Karpas-422 (cell line): Measurements from ENCODE around the gene PCBD1. TPM values are rescaled to one million over a fixed set of nuclear protein-coding genes. Genes with fewer than 3 reads are reported as not detected.
A peak's percentile ranks its signal among the peaks of the same experiment; 100 is the strongest.

Experiments
- DNase-seq: peaks from one replicate; pipeline ENCODE4 v3.0.0-alpha.2; 2015
- H2AFZ ChIP-seq: fragments of 200-600 bp; sonication (generic); 2 replicates; pipeline ENCODE4 v1.6.1; 2014; ENCODE audit warnings: antibody characterized with exemption, low read length, mixed read lengths
- H3K27ac ChIP-seq: fragments of 200-600 bp; sonication (generic); 2 replicates; pipeline ENCODE4 v1.5.1; 2014; ENCODE audit warnings: mild to moderate bottlenecking, low read length, moderate library complexity
- H3K27me3 ChIP-seq: fragments of 200-600 bp; sonication (generic); 2 replicates; pipeline ENCODE4 v1.6.1; 2014; ENCODE audit warnings: low read length, mixed read lengths
- H3K36me3 ChIP-seq: fragments of 200-600 bp; sonication (generic); 2 replicates; pipeline ENCODE4 v1.6.1; 2014; ENCODE audit warnings: low read length, mixed read lengths; ENCODE audit not compliant: insufficient read depth
- H3K4me1 ChIP-seq: fragments of 200-600 bp; sonication (generic); 2 replicates; pipeline ENCODE4 v1.6.1; 2014; ENCODE audit warnings: mild to moderate bottlenecking, low read length, mixed read lengths
- H3K4me2 ChIP-seq: fragments of 200-600 bp; sonication (generic); 2 replicates; pipeline ENCODE4 v1.6.1; 2014; ENCODE audit warnings: low read length, low read depth, mild to moderate bottlenecking; ENCODE audit not compliant: poor library complexity, severe bottlenecking
- H3K4me3 ChIP-seq: fragments of 200-600 bp; sonication (generic); 2 replicates; pipeline ENCODE4 v1.5.1; 2014; ENCODE audit warnings: mild to moderate bottlenecking, antibody characterized with exemption, low read length, mixed read lengths
- H3K79me2 ChIP-seq: fragments of 200-600 bp; sonication (generic); 2 replicates; pipeline ENCODE4 v1.6.1; 2014; ENCODE audit warnings: mild to moderate bottlenecking, low read length, mixed read lengths
- H3K9ac ChIP-seq: fragments of 200-600 bp; sonication (generic); 2 replicates; pipeline ENCODE4 v1.6.0; 2014; ENCODE audit warnings: low read length
- H3K9me2 ChIP-seq: fragments of 200-600 bp; sonication (generic), shearing (Covaris generic); replicated peaks from 2 replicates; pipeline ENCODE4 v1.6.0; 2014; ENCODE audit warnings: mild to moderate bottlenecking, low read length, moderate library complexity; ENCODE audit not compliant: insufficient read depth
- H3K9me3 ChIP-seq: fragments of 300-700, 200-600 bp; sonication (generic); 2 replicates; pipeline ENCODE4 v1.6.1; 2014; ENCODE audit warnings: low read length, mixed read lengths
- H4K20me1 ChIP-seq: fragments of 200-600 bp; sonication (generic); 2 replicates; pipeline ENCODE4 v1.6.1; 2014; ENCODE audit warnings: mild to moderate bottlenecking, antibody characterized with exemption, low read length, low read depth; ENCODE audit not compliant: insufficient read depth
- total RNA-seq: library from RNA; depleted of rRNA; stranded (reverse); fragments of >200 nt; shearing (Covaris generic); gene quantifications from 2 replicates; pipeline ENCODE4 v1.2.3, GENCODE V29; 2014; ENCODE audit warnings: low replicate concordance

Gene PCBD1
- total RNA-seq, 1 experiment from 2014 or later: 76.4 TPM

DNA sequence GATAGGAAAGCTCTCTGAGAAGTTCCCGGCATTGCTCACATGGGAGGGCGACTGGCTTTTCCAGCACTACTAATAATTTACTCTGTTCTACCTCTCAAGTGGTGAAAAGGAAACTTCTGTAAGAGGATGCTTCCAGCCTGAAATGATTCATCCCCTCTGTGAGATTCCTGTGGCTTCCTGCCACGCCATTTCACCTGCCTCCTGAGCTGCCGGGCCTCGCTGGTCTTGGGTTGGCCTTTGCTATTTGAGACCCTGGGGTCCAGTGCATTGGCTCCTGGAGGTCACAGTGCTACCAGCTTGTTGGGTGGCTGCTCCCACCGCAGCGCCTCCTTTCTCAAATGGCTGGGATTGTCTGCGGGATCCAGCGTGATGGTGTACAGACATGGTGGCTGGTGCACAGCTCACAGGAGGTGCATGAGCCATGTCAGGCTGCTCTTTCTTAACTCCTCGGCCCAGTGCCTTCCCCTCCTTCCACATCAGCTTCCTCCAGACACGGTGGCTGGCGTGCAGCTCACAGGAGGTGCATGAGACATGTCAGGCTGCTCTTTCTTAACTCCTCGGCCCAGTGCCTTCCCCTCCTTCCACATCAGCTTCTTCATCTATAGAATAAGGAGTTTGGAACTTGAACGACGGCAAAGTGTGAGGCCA is 42.9 kb upstream of the PCBD1 start:
- no peaks in the 10 kb centered on the region for H3K9me2 ChIP-seq
- H4K20me1 ChIP-seq: no peaks in the 10 kb centered on the region
- no peak overlapping the region for H3K9ac ChIP-seq
- no peak overlapping the region for H2AFZ ChIP-seq
- no peaks in the 10 kb centered on the region for H3K36me3 ChIP-seq
- no peaks in the 10 kb centered on the region for H3K4me1 ChIP-seq
- H3K9me3 ChIP-seq: no peaks in the 10 kb centered on the region
- H3K4me2 ChIP-seq: no peak overlapping the region
- no peaks in the 10 kb centered on the region for H3K27me3 ChIP-seq
- no peak overlapping the region for H3K4me3 ChIP-seq
- H3K79me2 ChIP-seq: no peaks in the 10 kb centered on the region
- no peak overlapping the region for H3K27ac ChIP-seq
- DNase-seq: no peak

DNA sequence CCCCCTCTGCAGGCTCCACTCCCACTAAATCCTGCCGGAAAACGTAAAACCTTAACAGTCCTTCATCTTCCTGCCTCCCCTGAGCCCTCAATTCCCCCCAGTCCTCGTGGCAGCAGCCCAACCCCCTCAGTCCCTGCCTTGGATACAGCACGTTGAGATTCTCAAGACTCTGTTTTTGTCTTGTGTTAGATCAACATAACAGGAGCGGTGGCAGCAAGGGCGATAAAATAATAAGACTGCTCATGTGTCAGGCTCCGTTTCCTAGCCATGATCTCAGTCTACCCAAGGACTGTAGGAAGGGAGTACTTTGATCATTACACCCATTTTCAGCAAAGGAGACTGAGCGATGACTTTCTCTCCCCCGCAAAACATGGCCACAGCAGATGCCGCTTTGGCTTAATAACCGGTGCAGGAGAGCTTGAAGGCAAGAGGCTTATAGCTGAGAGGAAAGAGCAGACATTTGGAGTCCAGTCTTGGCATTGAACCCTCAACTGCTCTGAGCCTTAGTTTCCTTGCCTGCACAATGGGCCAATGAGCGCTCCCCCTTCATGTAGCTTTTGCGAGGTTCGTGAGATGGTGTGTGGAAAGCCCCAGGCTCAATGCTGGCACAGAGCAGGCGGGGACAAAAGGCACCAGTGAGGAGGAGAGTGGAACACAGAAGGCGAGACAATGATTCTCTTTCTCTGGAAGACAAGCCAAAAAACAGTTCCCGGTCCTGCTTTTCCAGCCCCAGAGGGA is 42.1 kb upstream of the PCBD1 start:
- no peaks in the 10 kb centered on the region for H3K36me3 ChIP-seq
- no peak overlapping the region for H3K9ac ChIP-seq
- H3K27me3 ChIP-seq: no peaks in the 10 kb centered on the region
- no peaks in the 10 kb centered on the region for H3K79me2 ChIP-seq
- no peak overlapping the region for H3K27ac ChIP-seq
- no peaks in the 10 kb centered on the region for H3K9me2 ChIP-seq
- no peaks in the 10 kb centered on the region for H3K4me1 ChIP-seq
- H3K4me3 ChIP-seq: no peak overlapping the region
- no peak for DNase-seq
- no peak overlapping the region for H3K4me2 ChIP-seq
- H4K20me1 ChIP-seq: no peaks in the 10 kb centered on the region
- no peaks in the 10 kb centered on the region for H3K9me3 ChIP-seq
- no peak overlapping the region for H2AFZ ChIP-seq

GRCh38 chr10:70928140-70928539 is 39.8 kb upstream of the PCBD1 start:
- Histone ChIP-seq H3K27me3 (no peaks in the 10 kb centered on the region), H3K4me3 (no peak overlapping the region), H3K9me2 (no peaks in the 10 kb centered on the region)

DNA sequence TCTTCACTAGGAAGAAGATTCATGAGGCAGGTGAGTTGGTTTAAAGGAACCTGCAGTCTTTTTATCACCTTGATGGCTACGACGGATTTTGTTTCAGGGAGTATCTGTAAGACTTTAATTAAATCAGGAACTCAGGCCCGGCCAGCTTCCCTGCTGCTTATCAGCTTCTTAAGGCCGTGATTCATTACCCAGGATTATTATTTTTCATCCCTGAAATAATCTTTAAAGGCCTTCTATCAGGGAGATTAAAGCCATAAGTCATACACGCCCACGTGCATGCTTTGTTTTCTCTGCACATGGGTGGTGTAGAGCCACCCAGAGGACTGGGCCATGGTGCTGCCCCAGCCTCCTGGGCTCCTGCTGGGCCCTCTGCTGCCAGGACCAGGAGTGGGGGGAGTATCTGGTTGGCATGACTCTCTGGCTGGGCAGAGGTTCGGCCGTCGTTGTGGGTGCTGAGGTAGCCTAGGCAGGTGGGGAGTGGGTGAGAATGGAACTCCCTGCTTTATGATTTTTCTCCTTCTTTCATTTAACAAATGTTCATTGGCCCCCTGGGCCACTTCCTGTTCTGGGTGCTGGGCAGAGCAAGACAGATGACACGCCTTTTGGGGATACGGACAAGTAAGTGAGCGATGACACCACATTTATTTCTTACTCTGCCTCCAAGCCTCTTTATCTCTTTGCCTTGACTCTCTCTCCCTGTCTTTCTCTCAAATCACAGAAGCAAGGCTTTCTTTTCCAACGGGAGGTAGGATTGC is 39.0 kb upstream of the PCBD1 start:
- Histone ChIP-seq H3K9me2 (no peaks in the 10 kb centered on the region), H3K4me1 (no peaks in the 10 kb centered on the region), H3K27ac (no peak overlapping the region), H3K36me3 (no peaks in the 10 kb centered on the region), H3K9me3 (no peaks in the 10 kb centered on the region), H3K27me3 (no peaks in the 10 kb centered on the region), H3K4me2 (no peak overlapping the region), H3K79me2 (no peaks in the 10 kb centered on the region), H3K4me3 (no peak overlapping the region), H4K20me1 (no peaks in the 10 kb centered on the region), H2AFZ (no peak overlapping the region), H3K9ac (no peak overlapping the region)
- DNase-seq: no peak

More at GRCh38 chr10:70928140-70928539, 39.8 kb upstream of the PCBD1 start:
- no peaks in the 10 kb centered on the region for H3K4me1 ChIP-seq
- H3K79me2 ChIP-seq: no peaks in the 10 kb centered on the region
- H2AFZ ChIP-seq: no peak overlapping the region
- DNase-seq: no peak
- H3K36me3 ChIP-seq: no peaks in the 10 kb centered on the region
- no peaks in the 10 kb centered on the region for H3K9me3 ChIP-seq
- no peak overlapping the region for H3K4me2 ChIP-seq
- no peaks in the 10 kb centered on the region for H4K20me1 ChIP-seq
- no peak overlapping the region for H3K27ac ChIP-seq
- H3K9ac ChIP-seq: no peak overlapping the region

GRCh38 chr10:70926226-70927000 is 38.0 kb upstream of the PCBD1 start:
- H2AFZ ChIP-seq: no peak overlapping the region
- no peaks in the 10 kb centered on the region for H4K20me1 ChIP-seq
- no peaks in the 10 kb centered on the region for H3K36me3 ChIP-seq
- H3K4me1 ChIP-seq: no peaks in the 10 kb centered on the region
- no peak for DNase-seq
- no peaks in the 10 kb centered on the region for H3K79me2 ChIP-seq
- no peaks in the 10 kb centered on the region for H3K9me3 ChIP-seq
- H3K4me2 ChIP-seq: no peak overlapping the region
- H3K9ac ChIP-seq: no peak overlapping the region
- no peaks in the 10 kb centered on the region for H3K27me3 ChIP-seq
- no peaks in the 10 kb centered on the region for H3K9me2 ChIP-seq
- H3K27ac ChIP-seq: no peak overlapping the region
- no peak overlapping the region for H3K4me3 ChIP-seq

DNA sequence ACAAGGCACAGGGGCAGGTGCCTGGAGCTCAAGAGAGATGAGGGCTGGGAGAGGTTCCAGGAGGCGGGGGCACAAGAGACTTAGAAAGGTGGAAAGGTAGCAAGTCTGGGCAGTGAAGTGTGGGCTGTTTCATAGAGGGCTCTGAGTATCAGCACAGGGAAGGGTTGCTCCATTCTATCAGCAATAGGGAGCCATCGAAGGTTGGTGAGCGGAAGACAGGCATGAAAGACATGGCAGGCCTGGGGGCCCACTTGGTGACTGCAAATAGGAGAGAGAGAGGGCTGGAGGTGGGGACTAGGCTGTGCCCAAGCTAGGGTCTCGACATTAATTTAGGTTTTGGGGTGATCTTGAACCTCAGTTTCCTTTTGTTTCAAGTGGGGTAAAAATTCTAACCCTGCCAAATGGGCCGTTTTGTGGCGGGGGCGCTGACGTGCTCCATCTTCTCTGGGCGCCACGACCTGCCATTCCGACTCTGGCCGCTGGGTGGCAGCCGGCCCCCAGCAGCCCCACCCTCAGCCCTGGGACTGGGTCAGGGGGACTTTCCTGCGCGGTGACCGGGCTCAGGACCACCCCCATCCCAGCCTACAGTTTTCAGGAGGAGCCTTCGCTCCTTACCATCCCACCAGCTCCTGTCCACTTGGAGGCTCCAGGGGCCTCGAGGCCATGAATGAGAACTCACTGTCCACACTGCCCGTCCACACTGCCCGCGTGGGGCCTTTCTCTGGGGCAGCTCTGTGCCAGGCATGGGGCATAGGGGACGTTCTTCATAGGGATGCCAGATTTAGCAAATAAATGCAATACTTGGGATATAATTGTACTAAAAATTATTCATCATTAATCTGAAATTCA is 37.2 kb upstream of the PCBD1 start:
- Histone ChIP-seq H3K27ac (no peak overlapping the region), H4K20me1 (no peaks in the 10 kb centered on the region), H3K9ac (no peak overlapping the region), H3K4me3 (no peak overlapping the region), H3K79me2 (no peaks in the 10 kb centered on the region), H2AFZ (no peak overlapping the region), H3K36me3 (no peaks in the 10 kb centered on the region), H3K9me3 (no peaks in the 10 kb centered on the region), H3K4me2 (no peak overlapping the region), H3K9me2 (no peaks in the 10 kb centered on the region), H3K4me1 (no peaks in the 10 kb centered on the region), H3K27me3 (no peaks in the 10 kb centered on the region)
- peak; percentile 79 for DNase-seq

GRCh38 chr10:70923696-70924095 is 35.3 kb upstream of the PCBD1 start:
- no peak overlapping the region for H3K9ac ChIP-seq
- no peaks in the 10 kb centered on the region for H4K20me1 ChIP-seq
- no peak overlapping the region for H2AFZ ChIP-seq
- H3K9me3 ChIP-seq: no peaks in the 10 kb centered on the region
- no peaks in the 10 kb centered on the region for H3K79me2 ChIP-seq
- no peak overlapping the region for H3K4me3 ChIP-seq
- H3K36me3 ChIP-seq: no peaks in the 10 kb centered on the region
- no peaks in the 10 kb centered on the region for H3K9me2 ChIP-seq
- no peaks in the 10 kb centered on the region for H3K27me3 ChIP-seq
- no peaks in the 10 kb centered on the region for H3K4me1 ChIP-seq
- H3K27ac ChIP-seq: no peak overlapping the region
- no peak for DNase-seq
- no peak overlapping the region for H3K4me2 ChIP-seq
